NCI-H2081 (cell line): Measurements from ENCODE around the gene WDR82.

Source experiments
- DNase-seq, 2 experiments: peaks; one replicate each; lab custom pipeline; 2025; lab: John Stamatoyannopoulos, UW

WDR82 gene

DNA sequence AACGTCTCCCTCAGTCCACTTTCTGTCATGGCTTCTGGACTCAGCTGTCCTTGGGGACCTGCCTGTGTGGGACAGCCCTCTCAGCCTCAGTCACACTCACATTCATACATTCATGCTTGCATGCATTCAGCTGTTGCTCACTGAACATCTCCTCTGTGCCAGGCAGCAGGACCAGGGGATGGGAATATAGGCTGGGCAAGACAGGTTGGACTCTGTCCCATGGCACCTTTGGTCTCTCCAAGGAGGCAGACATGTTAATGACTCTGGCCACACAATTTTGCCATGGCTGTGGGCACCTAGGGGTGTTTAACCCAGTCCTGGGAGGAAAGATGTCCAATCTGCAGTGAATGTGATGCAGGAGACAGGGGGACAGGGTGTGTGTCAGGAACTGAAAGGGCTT lies 29.9 kb upstream of the WDR82 start:
- no peak for DNase-seq

DNA sequence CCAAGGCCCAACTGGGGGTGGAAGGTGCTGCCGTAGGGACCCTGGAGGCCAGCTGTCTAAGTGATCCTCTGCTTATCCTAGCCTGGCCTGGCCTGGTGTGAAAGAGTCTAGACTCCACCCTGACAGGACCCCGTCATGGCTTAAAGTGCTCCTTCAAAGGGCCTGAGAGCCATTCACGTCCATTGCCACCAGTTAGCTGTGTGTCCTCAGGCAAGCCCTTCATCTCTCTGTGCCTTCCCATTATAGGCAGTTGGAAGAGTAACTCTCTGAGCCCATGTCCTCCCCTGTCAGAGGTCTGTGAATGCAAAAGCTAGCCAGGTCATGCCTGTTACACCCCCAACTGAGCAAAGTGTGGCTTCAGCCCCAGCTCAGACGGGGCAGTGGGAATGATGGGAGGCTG lies 28.5 kb upstream of the WDR82 start:
- no peak for DNase-seq

DNA sequence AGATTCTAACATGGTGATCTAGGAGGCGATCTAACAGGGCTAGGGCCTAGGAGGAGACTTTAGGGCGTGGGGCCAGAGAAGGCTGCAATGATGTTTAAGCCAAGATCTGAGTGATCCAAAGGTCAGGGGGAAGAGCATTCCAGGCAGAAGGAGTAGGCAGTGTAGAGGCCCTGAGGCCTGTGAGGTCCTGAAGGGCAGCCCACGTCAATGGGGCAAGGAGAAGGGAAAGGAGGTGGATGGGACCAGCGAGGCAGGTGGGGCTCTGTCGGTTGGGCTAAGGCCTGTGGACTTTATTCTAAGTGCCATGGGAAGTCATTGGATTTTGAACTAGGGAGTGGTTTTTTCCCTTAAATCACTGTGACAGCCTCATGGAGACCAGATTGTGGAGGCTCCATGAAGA lies 27.5 kb upstream of the WDR82 start:
- no peak for DNase-seq

DNA sequence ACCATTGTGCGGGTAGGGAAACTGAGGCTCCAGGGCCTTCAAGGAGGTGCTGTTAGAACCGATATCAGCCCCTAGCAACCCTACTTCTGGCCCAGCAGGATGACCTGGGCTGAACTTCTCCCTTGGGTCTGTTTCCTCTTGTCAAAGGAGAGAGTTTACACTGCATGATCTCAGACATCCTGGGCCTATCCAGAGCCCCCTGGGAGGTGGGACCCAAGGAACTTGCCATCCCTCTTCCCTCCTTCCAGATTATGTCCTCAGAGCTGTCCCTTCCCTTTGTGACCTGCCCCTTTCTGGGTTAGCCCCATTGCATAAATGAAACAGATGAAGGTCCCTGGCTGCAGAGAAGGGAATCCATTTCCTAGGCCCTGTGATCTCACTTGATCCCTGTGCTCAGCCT lies 25.4 kb upstream of the WDR82 start:
- DNase-seq = no peak

DNA sequence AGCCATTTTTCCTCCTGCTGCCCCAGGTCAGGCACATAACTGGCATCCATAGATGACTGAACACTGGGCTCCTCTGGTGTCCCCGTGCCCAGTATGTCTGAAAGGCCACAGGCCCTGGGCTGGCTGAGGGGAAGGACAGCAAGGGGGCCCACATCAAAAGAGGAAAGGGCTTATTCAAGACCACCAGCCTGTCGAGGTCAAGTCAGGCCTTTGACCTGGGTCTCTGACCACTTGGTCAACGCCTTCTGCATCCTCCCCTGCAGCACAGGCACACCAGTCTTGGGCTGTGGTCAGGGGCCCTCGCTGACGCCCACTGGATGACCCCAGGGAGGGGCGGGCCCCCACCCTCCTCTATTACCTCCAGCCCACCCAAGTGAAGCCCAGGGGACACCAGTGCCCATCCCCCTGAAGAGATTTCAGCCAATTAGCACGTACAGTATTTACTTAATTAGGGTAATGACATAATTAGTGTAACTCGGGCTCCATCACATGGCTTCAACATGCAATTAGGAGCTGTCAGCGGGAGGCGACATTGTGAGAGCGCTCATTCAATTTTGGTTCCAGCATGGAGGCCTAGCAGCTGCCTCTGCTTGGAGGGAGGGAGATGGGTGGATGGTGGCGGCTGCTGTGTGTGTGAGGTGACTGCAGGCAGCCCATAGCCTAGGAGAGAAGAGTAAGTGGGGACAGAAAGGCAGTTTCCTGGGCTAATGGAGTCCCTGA lies 24.1 kb upstream of the WDR82 start:
- DNase-seq = peak; percentile 21 to 67

DNA sequence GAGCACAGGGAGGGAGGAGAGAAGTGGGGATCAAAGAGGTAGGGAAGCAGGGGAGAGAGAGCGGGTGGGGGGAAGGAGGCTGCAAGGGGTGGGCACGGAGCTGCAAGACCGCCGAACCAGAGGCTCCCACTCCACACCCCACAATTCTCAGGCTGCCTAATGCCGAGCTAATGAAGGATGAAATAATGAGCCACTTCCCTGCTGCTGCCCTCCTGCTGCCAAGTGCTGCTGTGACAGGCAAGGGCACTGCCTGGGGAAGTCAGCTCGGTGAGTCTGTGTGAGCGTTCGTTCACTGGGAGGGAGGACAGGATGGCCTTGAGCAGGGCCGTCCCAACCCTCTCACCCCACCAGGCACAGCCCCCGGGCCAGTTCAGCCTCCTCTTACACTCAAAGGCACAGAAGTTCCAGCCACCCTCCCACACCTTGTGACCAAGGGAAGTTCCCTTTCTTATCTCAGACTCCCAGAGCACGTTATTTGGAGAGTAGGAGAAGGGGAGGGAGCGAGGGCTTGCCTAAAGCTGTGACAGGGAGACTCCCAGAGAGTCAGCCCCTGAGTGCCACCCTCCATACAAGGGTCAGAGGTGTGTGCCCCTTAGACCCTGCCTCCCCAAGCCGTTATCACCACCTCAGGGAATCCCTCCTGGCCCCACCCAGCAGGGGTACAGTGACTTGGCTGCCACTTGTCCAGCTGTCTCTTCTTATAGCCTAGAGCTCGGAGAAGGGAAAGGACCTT lies 21.6 kb upstream of the WDR82 start:
- DNase-seq = peak in 1 of 2 experiments; percentile 27

DNA sequence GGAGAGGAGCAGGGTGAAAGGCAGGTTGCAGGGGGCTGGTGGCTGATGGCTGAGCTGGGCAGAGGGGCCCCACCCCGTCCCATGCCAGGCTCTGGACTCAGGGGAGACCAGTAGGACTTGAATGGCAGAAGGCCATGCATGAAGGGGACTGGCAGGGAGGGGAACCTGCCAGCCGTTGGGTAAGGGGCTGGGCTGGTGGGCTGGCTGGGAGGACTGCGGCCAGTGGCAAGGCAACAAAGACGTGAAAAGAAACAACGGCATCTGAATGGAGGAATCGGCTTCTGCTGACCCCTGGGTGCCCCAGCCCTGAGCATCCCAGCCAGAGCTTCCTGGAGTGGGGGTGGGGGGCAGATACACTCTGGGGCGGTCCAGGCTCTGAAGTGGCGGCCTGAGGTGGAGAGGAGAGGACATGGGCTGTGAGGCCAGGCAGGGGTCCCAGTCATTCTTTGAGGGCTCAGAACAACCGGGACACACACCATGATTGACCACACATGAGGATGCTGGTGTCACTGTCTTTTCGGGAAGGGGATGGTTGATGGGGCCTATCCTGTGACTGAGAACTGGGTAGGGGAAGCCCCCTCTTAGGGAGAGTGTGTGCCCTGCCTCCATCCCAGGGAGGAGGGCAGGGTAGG lies 20.9 kb upstream of the WDR82 start:
- no peak for DNase-seq

DNA sequence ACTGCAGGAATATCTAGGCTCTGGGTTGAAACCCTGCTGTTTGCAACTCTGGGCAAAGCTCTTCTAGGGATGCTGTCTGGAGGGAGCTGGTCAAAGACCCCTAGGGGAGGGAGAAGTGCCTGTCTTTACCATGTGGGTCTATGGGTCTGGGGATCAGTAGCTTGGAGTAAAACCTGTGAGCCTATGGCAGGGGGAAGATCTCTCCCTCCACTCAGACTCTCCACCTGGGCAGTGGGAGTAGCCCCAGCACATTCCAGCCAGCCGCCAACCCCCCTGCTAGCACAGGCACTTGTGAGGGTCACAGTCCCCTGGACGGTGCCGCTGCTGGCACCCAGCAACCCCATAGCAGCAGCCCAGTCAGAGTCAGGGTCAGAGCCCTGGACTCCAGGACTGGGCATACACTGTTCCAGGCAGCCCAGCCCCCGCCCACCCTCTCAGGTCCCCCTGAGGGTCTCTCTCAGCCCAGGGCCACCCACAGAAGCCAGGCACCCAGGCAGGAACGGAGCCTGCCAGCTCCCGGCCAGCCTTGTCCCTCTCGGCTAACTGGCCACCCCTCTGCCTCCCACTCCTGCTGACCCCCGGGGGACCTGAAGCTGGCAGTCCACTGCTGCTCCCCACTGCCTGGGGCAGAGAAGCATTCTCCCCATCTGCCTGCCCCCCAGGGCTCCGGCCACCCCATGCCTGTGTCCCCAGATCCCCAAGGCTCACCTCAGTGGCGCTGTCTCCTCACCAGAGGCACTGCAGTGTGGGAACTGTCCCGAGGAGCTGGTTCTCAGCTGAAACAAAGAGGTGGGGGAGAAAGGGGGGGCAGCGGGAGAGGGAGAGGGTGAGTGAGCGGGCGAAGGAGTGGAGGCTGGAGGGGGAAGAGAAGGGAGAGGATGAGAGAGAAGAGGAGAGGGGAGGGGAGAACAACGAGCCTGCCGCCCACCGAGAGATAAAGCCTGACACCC lies 20.0 kb upstream of the WDR82 start:
- DNase-seq = no peak

DNA sequence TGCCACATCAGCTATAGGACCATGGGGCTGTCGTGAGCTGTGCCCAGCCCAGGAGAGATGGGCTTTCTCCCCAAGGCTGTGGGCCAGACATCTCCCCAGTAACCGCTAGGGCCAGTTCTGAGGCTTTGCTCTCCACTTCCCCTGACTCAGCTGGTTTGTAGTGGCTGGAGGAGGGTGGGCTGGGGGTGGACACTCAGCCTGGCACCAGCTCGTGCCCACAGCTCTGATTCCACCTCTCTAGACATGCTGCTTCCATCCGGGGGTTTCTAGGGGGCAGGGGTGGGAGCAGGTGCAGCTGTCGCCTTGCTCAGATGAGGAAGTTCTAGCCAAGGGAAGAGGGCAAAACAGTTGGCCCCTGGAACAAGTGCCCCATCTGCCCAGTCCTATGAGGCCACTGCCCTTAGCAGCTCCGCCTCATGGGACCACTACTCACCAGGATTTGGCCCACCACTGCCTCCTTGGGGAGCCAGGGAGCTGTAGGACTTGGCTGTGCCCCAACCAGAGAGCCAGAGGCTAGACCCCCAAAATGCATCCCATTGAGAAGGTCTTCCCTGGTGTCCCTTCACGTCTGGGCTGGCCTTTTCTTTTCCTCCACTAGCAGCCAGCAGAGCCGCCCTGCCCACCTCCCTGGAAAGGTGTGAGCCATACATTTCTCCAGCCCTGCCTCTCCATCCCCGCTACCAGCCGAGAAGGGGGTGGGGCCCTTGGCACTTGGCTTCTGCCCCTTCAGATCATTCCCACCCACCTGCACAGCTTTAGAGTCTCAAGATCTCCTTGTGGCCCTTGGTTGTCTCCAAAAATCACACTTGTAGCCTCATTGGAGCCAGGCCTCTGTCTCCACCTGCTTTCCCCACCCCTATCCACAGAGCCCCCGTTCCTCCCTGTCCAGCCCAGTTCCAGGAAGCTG lies 19.0 kb upstream of the WDR82 start:
- DNase-seq = no peak

DNA sequence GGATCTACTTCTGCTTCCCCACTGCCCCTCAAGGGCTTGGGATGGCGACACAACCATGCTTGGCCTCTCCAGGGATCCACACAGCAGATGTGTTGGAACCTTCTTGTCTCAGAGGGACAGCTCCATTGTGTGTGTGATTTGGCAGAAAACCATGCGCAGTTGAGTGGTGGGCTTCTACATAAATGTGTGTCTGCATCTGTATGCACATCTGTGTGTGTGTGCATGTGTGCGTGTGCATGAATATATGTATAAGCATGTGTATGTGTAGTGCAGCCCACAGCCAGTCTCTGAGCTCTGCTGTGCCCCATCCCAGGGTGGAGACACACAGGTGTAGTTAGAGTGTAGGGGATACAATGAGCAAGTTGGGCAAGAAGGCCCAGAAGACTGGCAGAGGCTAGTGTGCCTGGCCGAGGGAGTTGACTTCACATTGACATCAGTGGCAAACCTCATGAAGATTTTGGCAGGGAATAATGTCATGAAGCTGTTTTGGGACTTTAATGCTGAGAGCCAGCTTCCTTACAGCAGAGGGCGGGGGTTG lies 17.3 kb upstream of the WDR82 start:
- no peak for DNase-seq

DNA sequence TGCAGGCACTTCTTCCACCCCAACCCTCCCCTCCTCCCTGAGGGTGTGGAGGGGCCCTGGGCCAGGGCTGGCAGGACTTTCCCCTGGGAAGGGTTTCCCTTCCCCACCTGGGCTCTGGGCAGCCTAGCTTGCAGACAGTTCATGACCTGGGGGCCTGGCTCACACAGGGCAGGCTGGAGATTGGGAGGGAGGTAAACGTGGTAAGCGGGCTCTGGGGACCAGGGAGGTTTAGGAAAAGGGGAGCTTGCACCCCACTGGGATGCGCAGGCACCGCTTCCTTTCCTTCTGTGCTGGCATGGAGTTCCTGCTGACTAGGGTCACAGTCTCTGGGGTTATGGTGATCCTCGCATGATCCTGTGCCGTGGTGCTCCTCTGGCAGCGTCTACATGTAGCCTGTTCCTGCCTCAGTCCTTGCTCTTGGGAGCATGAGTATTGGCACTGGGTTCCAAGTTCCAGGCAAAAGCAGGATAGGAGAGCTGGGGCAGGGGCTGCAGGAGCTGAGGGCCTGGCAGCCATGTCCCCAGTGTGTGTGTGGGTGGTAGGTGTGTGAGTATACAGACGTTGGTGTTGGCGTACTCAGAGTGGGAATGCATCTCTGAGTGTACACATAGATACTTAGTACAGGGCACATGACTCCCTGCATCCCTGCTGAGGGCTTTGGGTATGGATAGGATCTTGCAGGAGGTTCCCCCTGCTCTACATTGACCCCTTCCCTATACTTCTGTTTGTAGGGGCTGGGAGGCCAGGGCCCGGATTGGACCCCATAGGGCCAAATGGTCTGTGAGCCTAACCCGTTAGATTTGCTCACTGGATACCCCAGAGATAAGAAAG lies 16.1 kb upstream of the WDR82 start:
- no peak for DNase-seq

DNA sequence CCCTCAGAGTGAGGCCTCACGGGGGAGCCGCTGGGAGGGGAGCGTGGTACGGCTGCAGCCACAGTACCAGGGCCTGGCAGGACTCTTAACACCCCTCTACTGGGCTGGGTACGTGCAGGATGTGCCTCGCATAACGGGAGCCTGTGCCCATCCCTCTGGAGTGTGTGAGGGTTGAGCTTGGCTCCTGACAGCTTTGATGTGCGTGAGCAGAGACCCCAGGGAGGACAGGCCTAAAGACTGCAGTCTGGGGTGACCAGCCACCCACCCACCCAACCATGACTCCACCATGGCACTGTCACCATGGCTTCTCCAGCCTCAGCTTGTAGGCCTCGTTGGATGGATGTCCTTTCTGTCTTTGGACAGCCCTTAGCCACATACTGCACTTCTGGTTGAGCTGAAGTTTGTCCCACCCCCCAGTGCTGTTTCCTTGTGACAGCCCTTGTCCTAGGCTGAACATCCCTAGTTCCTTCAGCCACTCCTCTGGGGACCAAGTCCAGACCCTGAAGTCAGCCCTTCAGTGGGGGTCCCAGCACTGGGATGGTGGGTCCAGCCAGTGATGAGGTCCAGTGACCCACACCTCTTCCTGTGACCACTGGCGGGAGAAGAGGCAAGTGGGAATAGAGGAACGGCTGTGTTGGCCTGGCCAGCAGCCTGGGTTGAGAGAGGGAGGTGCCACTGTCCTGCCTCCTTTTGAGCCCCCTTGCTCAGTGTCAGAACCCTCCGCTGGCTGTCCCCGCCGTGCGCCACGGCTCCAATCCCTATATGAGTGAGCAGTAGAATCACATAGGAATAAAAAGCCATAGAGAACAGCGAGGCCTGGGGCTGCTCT lies 15.3 kb upstream of the WDR82 start:
- DNase-seq = no peak

DNA sequence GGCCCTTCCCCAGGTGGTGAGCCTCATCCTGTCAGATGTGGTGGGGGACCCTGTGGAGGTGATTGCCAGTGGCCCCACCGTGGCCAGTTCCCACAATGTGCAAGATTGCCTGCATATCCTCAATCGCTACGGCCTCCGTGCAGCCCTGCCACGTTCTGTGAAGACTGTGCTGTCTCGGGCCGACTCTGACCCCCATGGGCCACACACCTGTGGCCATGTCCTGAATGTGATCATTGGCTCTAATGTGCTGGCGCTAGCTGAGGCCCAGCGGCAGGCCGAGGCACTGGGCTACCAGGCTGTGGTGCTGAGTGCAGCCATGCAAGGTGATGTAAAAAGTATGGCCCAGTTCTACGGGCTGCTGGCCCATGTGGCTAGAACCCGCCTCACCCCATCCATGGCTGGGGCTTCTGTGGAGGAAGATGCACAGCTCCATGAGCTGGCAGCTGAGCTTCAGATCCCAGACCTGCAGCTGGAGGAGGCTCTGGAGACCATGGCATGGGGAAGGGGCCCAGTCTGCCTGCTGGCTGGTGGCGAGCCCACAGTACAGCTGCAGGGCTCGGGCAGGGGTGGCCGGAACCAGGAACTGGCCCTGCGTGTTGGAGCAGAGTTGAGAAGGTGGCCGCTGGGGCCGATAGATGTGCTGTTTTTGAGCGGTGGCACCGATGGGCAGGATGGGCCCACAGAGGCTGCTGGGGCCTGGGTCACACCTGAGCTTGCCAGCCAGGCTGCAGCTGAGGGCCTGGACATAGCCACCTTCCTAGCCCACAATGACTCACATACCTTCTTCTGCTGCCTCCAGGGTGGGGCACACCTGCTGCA lies 14.0 kb upstream of the WDR82 start:
- DNase-seq = no peak

DNA sequence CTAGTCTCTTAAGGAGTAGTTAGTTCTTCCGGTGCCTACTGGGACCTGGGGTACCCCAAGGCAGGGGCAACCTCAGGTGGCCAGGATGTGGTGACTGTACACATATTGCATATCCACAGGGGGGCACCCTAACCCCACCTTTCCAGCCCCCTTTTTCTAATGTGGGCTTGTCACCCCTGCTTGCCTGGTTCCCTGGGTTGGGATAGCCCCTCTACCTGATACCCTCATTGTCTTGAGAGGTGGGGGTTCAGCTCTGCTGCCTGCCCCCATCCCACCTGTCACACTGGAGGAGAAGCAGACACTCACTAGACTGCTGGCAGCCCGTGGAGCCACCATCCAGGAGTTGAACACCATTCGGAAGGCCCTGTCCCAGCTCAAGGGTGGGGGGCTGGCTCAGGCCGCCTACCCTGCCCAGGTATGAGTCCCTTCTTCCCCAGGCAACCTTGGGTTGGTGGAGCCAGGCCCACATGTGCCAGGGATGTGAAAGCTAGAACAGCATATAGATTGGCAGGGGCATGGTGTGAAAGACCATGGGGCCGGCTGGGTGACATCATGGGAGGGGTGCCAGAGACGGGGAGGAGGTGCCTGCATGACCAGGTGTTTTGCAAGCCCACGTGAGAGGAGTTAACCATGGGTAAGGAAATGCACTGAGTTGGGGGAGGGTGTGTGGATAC lies 13.2 kb upstream of the WDR82 start:
- peak; percentile 10 to 17 for DNase-seq

DNA sequence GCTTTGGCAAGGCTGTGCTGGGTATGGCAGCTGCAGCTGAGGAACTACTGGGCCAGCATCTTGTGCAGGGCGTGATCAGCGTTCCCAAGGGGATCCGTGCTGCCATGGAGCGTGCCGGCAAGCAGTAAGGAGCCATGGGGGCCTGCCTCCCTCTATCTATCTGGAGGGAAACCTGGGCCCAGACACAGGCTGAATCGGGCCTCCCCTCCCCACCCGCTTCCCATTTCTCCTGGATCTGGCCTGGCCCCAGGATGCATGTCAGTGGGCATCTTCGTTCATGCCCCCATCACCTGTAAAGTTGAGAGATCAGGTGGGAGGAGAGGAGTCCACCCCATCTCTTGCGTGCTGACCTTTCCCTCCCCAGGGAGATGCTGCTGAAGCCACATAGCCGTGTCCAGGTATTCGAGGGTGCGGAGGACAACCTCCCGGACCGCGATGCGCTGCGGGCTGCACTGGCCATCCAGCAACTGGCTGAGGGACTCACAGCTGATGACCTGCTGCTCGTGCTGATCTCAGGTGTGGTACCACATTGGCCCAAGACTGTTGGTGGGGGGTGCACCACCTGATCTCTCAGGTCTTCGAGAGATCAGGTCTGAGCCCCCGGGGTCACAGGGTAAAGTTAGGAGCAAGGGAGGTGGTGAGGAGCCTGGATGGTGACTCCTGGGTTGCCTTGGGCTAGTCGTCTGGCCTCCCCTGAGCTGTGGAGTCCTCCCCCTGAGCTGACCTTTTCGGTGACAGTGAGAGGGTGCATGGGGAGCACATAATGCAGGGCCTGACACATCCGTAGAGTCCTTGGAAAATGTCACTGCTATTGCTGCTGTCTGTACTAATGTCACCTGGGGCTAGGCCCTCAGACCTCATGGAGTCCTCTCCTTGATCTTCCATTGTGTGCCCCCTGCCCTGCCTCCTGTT lies 12.4 kb upstream of the WDR82 start:
- DNase-seq = no peak
